Mucosa of gallbladder (tissue), 1 donor: ENCODE measurements around the gene PSMD3. TPM values are rescaled to one million over a fixed set of nuclear protein-coding genes. Genes with fewer than 3 reads are reported as not detected.

Experiments used
- DNase-seq: peaks from one replicate; pipeline ENCODE4 v3.0.0-alpha.2; 2020; ENCODE audit warnings: low spot score
- total RNA-seq: library from RNA; stranded (reverse); gene quantifications from one replicate; pipeline ENCODE4 v1.2.1, GENCODE V29; 2021
- donor health status: DM: no; HTN: no; CAD: no.

PSMD3 gene
- total RNA-seq, 1 donor from 2014 or later = 69.5 TPM

DNA sequence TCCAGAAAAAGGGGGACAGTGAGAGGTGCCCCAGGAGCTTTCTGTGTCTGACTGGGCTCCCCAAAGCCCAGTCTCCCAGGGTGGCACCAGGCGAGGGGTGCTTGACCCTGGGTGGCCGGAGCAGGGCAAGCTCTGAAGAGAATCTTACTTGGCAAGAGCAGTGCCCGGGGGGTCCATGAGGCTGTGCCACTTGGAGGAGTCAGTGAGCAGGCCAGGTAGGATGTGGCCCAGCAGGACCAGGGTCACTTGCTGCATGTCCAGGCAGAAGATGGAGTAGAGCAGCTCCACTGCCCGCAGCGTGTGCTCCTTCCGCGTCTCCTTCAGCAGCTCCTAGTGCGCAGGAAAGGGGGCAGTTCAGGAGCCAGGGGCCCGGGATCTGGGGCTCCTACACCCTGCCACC lies 41.9 kb downstream of the PSMD3 start:
- DNase-seq = no peak

GRCh38 chr17:40022961-40023541 lies 42.4 kb downstream of the PSMD3 start:
- no peak for DNase-seq

- peak; percentile 36 for DNase-seq
Observed at GRCh38 chr17:40023590-40024292, 43.1 kb downstream of the PSMD3 start.

GRCh38 chr17:40024901-40025300 lies 44.3 kb downstream of the PSMD3 start:
- DNase-seq = no peak

- DNase-seq = no peak
Observed at GRCh38 chr17:40025559-40025958, 45.0 kb downstream of the PSMD3 start.

DNA sequence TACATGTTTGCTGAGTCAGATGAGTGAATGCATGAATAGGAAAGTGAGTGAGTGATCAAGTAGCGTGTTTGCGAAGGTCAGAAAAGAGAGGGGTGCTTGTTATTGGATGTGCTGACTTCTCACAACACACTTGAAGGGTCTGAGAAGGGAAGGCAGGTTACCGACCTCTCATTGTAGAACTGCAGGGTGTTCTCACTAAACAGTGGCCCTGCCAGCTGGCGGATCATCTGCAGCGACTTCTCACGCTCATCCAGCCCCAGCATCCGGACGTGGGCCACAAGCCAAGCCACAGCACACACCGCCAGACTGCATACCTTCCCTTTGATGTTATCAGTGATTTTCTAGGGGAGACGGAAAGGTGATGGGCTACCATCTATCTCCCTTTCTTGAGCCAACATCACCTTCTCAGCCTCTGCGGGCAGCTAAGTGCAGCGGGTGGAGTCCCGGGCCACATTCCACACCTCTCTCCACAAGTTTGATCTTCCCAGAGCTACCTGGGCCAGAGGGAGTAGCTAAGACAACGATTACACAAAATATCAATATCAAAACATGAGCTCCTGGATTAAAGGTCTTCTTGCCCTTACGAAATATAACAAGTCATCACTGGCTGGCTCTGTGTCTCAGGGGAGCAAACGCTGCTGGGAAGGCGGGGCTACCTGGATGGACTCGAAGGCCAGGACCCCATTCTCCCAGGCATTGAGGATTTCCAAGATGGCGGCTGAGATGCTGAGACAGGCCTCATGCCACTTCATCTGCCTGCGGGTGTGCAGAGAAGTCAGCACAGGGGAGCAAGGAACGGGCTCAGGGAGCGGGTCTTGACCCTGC lies 45.6 kb downstream of the PSMD3 start:
- no peak for DNase-seq

DNA sequence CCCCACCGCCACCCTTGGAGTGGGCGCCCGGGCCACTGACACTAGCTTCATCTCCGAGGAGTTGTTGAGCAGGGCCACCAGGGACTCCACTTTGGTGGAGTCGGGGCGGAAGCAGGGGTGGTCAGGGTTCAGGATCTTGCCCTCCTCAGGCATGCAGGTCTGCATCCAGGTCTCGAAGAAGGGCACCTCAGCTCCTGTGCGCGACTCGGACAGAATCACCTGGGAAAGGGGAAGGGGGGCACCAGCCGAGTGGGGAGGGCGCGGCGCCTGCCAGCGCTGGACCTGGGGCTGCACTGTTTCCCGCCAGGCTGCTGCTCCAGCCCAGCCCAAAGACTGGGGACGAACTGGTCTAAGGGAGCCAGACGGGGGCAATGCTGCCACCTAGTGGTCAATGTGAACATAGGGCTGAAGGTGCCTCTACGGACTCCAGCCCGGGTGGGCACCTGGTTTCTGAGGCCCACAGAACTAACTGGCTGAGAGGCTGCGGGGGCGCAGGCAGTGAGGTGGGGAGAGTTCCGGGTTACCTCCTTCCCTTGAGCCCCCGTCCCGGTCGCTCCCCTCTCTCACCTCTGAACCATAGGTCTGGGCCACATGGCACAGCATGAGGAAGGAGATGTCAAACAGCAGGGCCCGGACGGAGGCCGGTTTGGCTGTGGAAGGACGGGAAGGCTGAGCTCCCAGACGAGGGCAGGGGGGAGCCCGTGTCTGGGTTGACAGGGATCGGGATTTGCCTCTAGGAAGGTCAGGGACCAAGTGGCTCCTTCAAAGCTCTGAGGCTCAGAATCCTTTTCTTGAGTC lies 46.4 kb downstream of the PSMD3 start:
- DNase-seq = peak; percentile 83

GRCh38 chr17:40027614-40028012 lies 47.0 kb downstream of the PSMD3 start:
- DNase-seq = no peak

DNA sequence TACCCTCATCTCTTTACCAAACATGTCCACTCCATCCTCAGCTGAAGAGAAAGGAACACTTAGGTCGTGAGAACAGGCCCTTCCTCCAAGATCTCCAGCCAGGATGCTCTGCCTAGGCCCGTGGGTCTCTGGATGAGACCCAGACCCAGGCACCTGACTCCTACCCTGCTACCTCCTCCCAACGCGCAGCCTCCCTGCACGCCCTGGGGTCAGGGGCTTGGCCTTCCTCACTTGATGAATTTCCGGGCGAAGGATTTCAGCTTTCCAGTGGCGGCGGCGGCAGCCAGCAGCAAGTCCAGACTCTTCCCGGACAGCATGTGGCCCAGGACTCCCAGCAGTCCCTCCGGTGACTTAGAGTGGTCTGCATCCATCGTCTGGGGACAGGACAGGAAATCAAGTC lies 48.0 kb downstream of the PSMD3 start:
- no peak for DNase-seq

GRCh38 chr17:40031706-40032105 lies 51.1 kb downstream of the PSMD3 start:
- DNase-seq = no peak

DNA sequence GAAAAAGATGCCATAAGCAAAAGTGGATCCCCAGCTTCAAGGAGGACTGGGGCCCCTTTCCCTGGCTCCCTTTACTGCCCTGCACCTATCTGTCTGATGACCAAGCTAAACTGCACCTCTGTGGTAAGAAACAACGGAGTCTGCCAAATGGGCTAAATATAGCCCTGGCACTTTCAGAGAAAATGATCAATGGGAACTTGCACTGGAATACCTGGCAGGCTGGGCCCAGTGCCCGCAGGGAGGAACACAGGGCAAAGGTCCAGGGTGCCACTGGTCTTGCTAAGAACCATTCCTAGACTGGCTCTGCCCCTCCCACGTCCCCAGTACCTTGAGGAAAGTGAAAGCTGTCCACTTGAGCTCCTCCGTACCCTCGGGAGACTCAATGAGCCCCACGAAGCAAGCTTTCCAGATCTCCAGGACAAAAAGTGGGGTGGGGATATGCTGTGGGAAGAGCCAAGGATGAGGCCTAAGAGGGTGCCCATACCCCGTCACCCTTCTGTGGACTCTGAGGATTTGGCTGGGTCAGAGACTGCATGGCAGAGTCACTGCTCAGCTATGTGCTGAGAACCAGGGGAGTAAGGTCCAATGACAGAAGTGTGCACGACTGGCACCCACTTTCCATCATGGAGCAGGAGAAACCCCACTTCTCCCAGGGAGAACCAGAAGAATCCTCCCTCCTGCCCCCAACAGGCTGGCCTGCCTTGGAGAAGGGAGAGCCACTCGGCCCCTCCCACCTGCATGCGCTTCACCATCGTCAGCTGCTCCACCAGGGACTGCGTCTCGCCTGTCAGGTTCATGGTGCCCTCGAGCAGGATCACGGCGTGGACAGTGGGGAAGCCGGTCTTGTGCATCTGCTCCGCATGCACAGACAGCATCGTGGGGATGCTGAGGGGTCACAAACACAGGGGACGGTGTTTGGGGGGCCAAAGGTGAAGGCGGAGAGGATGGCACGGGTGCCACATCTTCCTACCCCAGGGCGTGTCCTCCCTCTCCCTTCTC lies 52.0 kb downstream of the PSMD3 start:
- peak; percentile 92 for DNase-seq

GRCh38 chr17:40033339-40033738 lies 52.7 kb downstream of the PSMD3 start:
- no peak for DNase-seq

- DNase-seq = no peak
Observed at GRCh38 chr17:40034426-40035161, 54.0 kb downstream of the PSMD3 start.

DNA sequence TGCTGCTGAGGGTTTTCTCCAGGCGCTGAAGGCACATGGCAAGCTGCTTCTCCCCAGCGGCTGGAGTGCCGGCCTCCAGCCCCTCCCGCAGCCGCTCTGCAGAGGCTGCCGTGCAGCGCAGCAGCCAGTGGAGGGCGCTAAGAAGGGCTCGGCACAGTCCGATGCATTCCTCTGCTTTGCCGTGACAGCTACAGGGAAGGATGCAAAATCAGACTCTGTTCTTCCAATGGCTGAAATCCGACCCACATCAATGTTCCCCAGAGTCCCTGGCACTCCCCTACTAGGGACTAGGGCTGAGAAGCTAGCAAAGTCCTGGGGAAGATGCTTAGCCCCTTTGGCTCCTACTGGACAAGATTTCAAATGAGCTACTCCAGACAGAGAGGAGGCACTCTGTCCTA lies 54.6 kb downstream of the PSMD3 start:
- no peak for DNase-seq

GRCh38 chr17:40038882-40039513 lies 58.4 kb downstream of the PSMD3 start:
- peak; percentile 79 for DNase-seq

DNA sequence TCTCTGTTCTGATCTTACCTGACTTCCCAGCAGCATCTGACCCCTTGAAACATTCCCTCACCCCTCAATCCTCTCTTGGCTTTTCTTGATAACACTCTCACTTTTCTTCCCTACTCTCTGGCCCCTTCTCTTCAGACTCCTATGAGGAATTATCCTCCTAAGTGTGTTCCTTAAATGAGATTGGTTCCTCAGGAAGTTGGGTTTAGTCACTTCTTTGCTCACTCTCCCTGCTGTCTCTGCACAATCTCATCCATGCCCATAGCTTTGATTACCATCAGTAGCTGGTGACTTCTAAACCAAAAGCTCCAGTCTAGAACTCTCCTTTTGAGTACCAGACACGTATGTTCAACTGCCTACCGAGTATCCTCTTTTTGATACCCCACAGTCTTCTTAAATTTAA lies 60.6 kb downstream of the PSMD3 start:
- no peak for DNase-seq
